PC-9 (cell line): ENCODE data around the gene MORF4L1. TPM values are rescaled to one million over a fixed set of nuclear protein-coding genes. Genes with fewer than 3 reads are reported as not detected.

Experiments
- BruUV-seq: library from RNA; stranded (reverse); fragments of 400-500 nt; replicated peaks from 2 replicates; lab custom pipeline; 2021; lab: Mats Ljungman, UMichigan
- CTCF ChIA-PET: fragments of 300-600 bp; sonication (Branson Sonifier 250); formaldehyde crosslinking; loops from one replicate; lab custom pipeline; 2022; ENCODE audit warnings: antibody characterized with exemption; lab: Charles Lee
- POLR2A ChIA-PET: fragments of 300-600 bp; sonication (Branson Sonifier 250); formaldehyde crosslinking; loops from one replicate; lab custom pipeline; 2022; ENCODE audit warnings: antibody characterized with exemption; ENCODE audit not compliant: unreplicated experiment; lab: Charles Lee
- DNase-seq, 2 experiments: peaks; one replicate each; pipeline versions ENCODE4 v3.0.0 to v3.0.0-alpha.2; 2015 to 2022; ENCODE audit warnings: mixed read lengths in 1 of 2
- H2AFZ ChIP-seq: fragments of 200-600 bp; sonication (generic); 2 replicates; pipeline ENCODE4 v1.8.1; 2017; ENCODE audit warnings: antibody characterized with exemption
- H3F3A ChIP-seq: fragments of 200-600 bp; sonication (generic); 2 replicates; pipeline ENCODE4 v1.8.1; 2017; ENCODE audit warnings: antibody characterized with exemption, mild to moderate bottlenecking, low read depth; ENCODE audit not compliant: insufficient read depth
- H3K27ac ChIP-seq: fragments of 200-600 bp; sonication (generic); 2 replicates; pipeline ENCODE4 v1.6.1; 2016; ENCODE audit warnings: mixed run types
- H3K27me3 ChIP-seq: fragments of 200-600 bp; sonication (generic); 2 replicates; pipeline ENCODE4 v1.6.1; 2016; ENCODE audit warnings: low read depth, mixed run types; ENCODE audit not compliant: insufficient read depth
- H3K36me3 ChIP-seq: fragments of 200-600 bp; sonication (generic); 2 replicates; pipeline ENCODE4 v1.6.1; 2016; ENCODE audit warnings: low read depth, mixed run types
- H3K4me1 ChIP-seq: fragments of 200-600 bp; sonication (generic); replicated peaks from 2 replicates; pipeline ENCODE4 v1.6.1; 2016; ENCODE audit warnings: mixed run types; ENCODE audit not compliant: insufficient read depth
- H3K4me2 ChIP-seq: fragments of 200-600 bp; sonication (generic); 2 replicates; pipeline ENCODE4 v1.6.1; 2017; ENCODE audit warnings: mixed run types
- H3K4me3 ChIP-seq: fragments of 200-600 bp; sonication (generic); 2 replicates; pipeline ENCODE4 v1.6.1; 2016; ENCODE audit warnings: mixed run types
- H3K79me2 ChIP-seq: fragments of 200-600 bp; sonication (generic); 2 replicates; pipeline ENCODE4 v1.6.1; 2017; ENCODE audit warnings: low read depth, mixed run types
- H3K9me2 ChIP-seq: fragments of 200-600 bp; sonication (generic); 2 replicates; pipeline ENCODE4 v1.8.1; 2017; ENCODE audit warnings: mild to moderate bottlenecking; ENCODE audit not compliant: insufficient read depth
- H3K9me3 ChIP-seq: fragments of 200-600 bp; sonication (generic); 2 replicates; pipeline ENCODE4 v1.8.1; 2016; ENCODE audit warnings: low read depth; ENCODE audit not compliant: insufficient read depth
- H4K20me1 ChIP-seq: fragments of 200-600 bp; sonication (generic); 2 replicates; pipeline ENCODE4 v1.8.1; 2017; ENCODE audit not compliant: insufficient read depth
- EZH2 ChIP-seq: fragments of 200-600 bp; sonication (generic); IDR thresholded peaks from 2 replicates; pipeline ENCODE4 v1.8.0; 2017; ENCODE audit warnings: antibody characterized with exemption, low read depth
- intact Hi-C: fragments of 100-400 bp; cut with micrococcal nuclease; formaldehyde crosslinking; loops from one replicate; pipeline ENCODE4 v1.10.0; 2022; ENCODE audit not compliant: unreplicated experiment
- total RNA-seq: library from RNA; stranded (reverse); gene quantifications from 2 replicates; pipeline ENCODE4 v1.2.3, GENCODE V29; 2021
- TF ChIP-seq, protein P1 (sequence below): fragments of 200-600 bp; sonication (generic); conservative IDR thresholded peaks from 2 replicates; pipeline ENCODE4 v1.6.1; 2017; ENCODE audit warnings: mixed run types, antibody characterized with exemption, mild to moderate bottlenecking, moderate library complexity

The MORF4L1 gene
- total RNA-seq, 1 experiment from 2014 or later: 282 TPM

DNA sequence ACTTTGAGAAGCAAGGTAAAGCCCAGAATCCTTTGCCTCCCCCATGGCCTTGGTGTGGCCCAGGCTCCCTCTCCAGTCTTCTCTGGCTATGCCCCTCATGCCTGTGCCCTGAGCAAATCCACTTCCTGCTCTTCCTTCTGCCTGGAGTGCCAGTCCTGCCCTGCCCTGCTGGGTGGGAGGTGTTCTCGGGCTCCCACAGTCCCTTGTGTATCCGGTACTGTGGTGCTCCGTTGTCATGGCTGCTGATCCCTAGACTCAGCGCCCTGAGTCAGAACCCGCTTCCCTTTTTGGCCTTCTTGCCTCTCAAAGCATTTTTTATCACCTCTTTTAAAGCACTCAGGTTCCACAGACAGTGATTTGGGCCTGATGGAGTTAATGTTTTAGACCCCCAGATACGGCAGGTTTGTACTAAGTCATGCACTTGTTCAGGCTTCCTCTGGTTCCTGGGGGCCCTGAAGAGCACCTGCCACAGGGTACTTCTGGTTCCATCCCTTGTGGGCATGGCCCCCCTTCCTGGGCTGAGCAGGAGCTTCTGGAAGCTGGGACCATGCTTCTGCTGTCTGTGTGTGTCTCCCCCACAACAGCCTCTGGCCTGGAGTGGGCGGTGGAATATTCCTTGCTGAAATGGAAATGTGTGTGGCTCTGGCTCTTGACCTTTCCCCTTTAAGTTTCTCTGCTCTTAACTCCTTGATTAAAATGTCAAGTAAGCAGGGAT is 31.9 kb upstream of the MORF4L1 start:
- Histone ChIP-seq H3K4me2 (no peak overlapping the region), H3K9me3 (no peaks in the 10 kb centered on the region), H3K4me3 (no peak overlapping the region), H3F3A (no peaks in the 10 kb centered on the region), H3K9me2 (no peaks in the 10 kb centered on the region), H3K79me2 (no peaks in the 10 kb centered on the region), H2AFZ (no peak overlapping the region), H3K27me3 (0 out of 2 replicates have a peak, but pooled peaks cover 3% of the 10 kb centered on the region), H3K4me1 (no peaks in the 10 kb centered on the region), H3K36me3 (no peaks in the 10 kb centered on the region), H3K27ac (no peak overlapping the region), H4K20me1 (no peaks in the 10 kb centered on the region)
- POLR2A ChIA-PET: no interaction called here
- CTCF ChIA-PET: no interaction called here
- BruUV-seq: no TSS peak
- peak in 1 of 2 experiments; percentile 12 for DNase-seq
- no peak for TF ChIP-seq EZH2
- TF ChIP-seq, protein P1, sequence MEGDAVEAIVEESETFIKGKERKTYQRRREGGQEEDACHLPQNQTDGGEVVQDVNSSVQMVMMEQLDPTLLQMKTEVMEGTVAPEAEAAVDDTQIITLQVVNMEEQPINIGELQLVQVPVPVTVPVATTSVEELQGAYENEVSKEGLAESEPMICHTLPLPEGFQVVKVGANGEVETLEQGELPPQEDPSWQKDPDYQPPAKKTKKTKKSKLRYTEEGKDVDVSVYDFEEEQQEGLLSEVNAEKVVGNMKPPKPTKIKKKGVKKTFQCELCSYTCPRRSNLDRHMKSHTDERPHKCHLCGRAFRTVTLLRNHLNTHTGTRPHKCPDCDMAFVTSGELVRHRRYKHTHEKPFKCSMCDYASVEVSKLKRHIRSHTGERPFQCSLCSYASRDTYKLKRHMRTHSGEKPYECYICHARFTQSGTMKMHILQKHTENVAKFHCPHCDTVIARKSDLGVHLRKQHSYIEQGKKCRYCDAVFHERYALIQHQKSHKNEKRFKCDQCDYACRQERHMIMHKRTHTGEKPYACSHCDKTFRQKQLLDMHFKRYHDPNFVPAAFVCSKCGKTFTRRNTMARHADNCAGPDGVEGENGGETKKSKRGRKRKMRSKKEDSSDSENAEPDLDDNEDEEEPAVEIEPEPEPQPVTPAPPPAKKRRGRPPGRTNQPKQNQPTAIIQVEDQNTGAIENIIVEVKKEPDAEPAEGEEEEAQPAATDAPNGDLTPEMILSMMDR: no peak
- intact Hi-C loops: no loop called here

DNA sequence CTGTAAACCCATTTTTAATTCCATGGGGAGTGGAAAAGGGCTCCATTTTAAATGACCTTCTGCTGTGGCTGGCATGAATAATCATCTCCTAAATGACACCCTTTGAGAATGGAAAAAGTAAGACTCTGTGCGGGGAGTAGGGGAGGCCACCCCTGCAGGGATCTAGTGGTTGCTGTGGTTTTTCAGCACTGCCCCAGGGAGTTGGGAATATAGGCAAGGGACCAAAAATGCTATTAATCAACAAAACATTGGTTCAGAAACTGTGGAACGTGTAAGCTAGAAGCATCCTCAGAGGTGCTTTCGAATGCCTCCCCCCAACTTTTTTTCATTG is 31.3 kb upstream of the MORF4L1 start:
- no peaks in the 10 kb centered on the region for H3K9me3 ChIP-seq
- 0 out of 2 replicates have a peak, but pooled peaks cover 3% of the 10 kb centered on the region for H3K27me3 ChIP-seq
- intact Hi-C loops: no loop called here
- H2AFZ ChIP-seq: no peak overlapping the region
- no peaks in the 10 kb centered on the region for H3K36me3 ChIP-seq
- CTCF ChIA-PET: no interaction called here
- no peak for DNase-seq
- no peaks in the 10 kb centered on the region for H3K4me1 ChIP-seq
- POLR2A ChIA-PET: no interaction called here
- H3K4me3 ChIP-seq: no peak overlapping the region
- H3K9me2 ChIP-seq: no peaks in the 10 kb centered on the region
- no peak for TF ChIP-seq EZH2
- TF ChIP-seq, protein P1: no peak
- no peaks in the 10 kb centered on the region for H3F3A ChIP-seq
- H3K27ac ChIP-seq: no peak overlapping the region
- no peaks in the 10 kb centered on the region for H4K20me1 ChIP-seq
- no TSS peak for BruUV-seq
- H3K79me2 ChIP-seq: no peaks in the 10 kb centered on the region
- H3K4me2 ChIP-seq: no peak overlapping the region

DNA sequence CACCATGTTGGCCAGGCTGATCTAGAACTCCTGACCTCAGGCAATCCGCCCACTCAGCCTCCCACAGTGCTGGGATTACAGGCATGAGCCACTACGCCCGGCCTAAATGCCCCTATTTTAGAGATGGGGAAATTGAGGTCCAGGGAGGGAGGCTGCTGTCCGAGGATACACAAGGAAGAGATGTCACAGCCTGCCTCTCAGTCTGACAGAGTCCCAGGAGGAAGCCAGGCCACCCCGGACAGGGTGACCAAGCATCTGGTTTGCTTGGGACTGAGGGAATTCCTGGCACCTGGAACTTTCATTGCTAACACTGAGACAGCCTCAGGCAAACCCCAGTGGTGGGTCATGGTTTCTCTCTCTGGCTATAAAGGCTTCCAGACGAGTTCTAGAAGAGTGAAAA is 30.8 kb upstream of the MORF4L1 start:
- Histone ChIP-seq H2AFZ (no peak overlapping the region), H3K4me3 (no peak overlapping the region), H3K27me3 (0 out of 2 replicates have a peak, but pooled peaks cover 3% of the 10 kb centered on the region), H3K79me2 (no peaks in the 10 kb centered on the region), H3K4me1 (no peaks in the 10 kb centered on the region), H3K9me3 (no peaks in the 10 kb centered on the region), H3K9me2 (no peaks in the 10 kb centered on the region), H3K27ac (no peak overlapping the region), H3K36me3 (no peaks in the 10 kb centered on the region), H3K4me2 (no peak overlapping the region), H4K20me1 (no peaks in the 10 kb centered on the region), H3F3A (no peaks in the 10 kb centered on the region)
- no TSS peak for BruUV-seq
- DNase-seq: no peak
- TF ChIP-seq EZH2: no peak
- TF ChIP-seq, protein P1: no peak
- POLR2A ChIA-PET: no interaction called here
- CTCF ChIA-PET: no interaction called here
- intact Hi-C loops: no loop called here
